Astrocyte (in vitro differentiated cells and primary cell): ENCODE measurements around the gene GNS. TPM values are rescaled to one million over a fixed set of nuclear protein-coding genes. Genes with fewer than 3 reads are reported as not detected.

Experiments
- DNase-seq: peaks from one replicate; pipeline ENCODE4 v3.0.0-alpha.2; 2010; ENCODE audit warnings: low read depth
- FAIRE-seq: peaks from 2 replicates; lab custom pipeline; 2011; peaks lifted over from hg19 to GRCh38; lab: Jason Lieb, UNC
- H2AFZ ChIP-seq: 2 replicates; pipeline ENCODE4 v1.6.0; 2012; ENCODE audit warnings: low read depth, low read length, inconsistent platforms
- H3K27ac ChIP-seq: 2 replicates; pipeline ENCODE4 v1.5.1; 2011; ENCODE audit warnings: low read depth, low read length, inconsistent platforms
- H3K27me3 ChIP-seq: 2 replicates; pipeline ENCODE4 v1.6.0; 2011; ENCODE audit warnings: low read length, inconsistent platforms; ENCODE audit not compliant: insufficient read depth
- H3K36me3 ChIP-seq: 2 replicates; pipeline ENCODE4 v1.5.1; 2011; ENCODE audit warnings: low read length, inconsistent platforms; ENCODE audit not compliant: insufficient read depth
- H3K4me1 ChIP-seq: 2 replicates; pipeline ENCODE4 v1.5.1; 2011; ENCODE audit warnings: low read length, inconsistent platforms; ENCODE audit not compliant: insufficient read depth
- H3K4me2 ChIP-seq: 2 replicates; pipeline ENCODE4 v1.6.0; 2012; ENCODE audit warnings: low read length, inconsistent platforms
- H3K4me3 ChIP-seq: 2 replicates; pipeline ENCODE4 v1.5.1; 2011; ENCODE audit warnings: low read depth, mild to moderate bottlenecking, low read length, inconsistent platforms; ENCODE audit not compliant: insufficient read depth
- H3K79me2 ChIP-seq: 2 replicates; pipeline ENCODE4 v1.6.0; 2012; ENCODE audit warnings: mild to moderate bottlenecking, low read length, inconsistent platforms; ENCODE audit not compliant: insufficient read depth
- H3K9ac ChIP-seq: 2 replicates; pipeline ENCODE4 v1.6.0; 2012; ENCODE audit warnings: mild to moderate bottlenecking, low read length, inconsistent platforms
- H3K9me3 ChIP-seq: 2 replicates; pipeline ENCODE4 v1.5.1; 2012; ENCODE audit warnings: low read depth, mild to moderate bottlenecking, low read length, inconsistent platforms; ENCODE audit not compliant: insufficient read depth
- H4K20me1 ChIP-seq: 2 replicates; pipeline ENCODE4 v1.6.0; 2012; ENCODE audit warnings: low read length, inconsistent platforms; ENCODE audit not compliant: insufficient read depth
- H3K27ac Mint-ChIP-seq: one replicate; pipeline ENCODE4 v1.8.0; 2021; ENCODE audit warnings: mild to moderate bottlenecking, mixed read lengths; ENCODE audit not compliant: unreplicated experiment
- H3K27me3 Mint-ChIP-seq: one replicate; pipeline ENCODE4 v1.8.0; 2021; ENCODE audit warnings: low read depth, mixed read lengths; ENCODE audit not compliant: unreplicated experiment
- H3K36me3 Mint-ChIP-seq: one replicate; pipeline ENCODE4 v1.8.0; 2021; ENCODE audit warnings: low read depth, mixed read lengths; ENCODE audit not compliant: unreplicated experiment
- H3K4me1 Mint-ChIP-seq: one replicate; pipeline ENCODE4 v1.8.0; 2021; ENCODE audit warnings: low read depth, mixed read lengths; ENCODE audit not compliant: unreplicated experiment
- H3K4me3 Mint-ChIP-seq: one replicate; pipeline ENCODE4 v1.8.0; 2021; ENCODE audit warnings: mild to moderate bottlenecking, moderate library complexity, mixed read lengths; ENCODE audit not compliant: unreplicated experiment
- H3K9me3 Mint-ChIP-seq: one replicate; pipeline ENCODE4 v1.8.0; 2021; ENCODE audit warnings: mild to moderate bottlenecking, mixed read lengths; ENCODE audit not compliant: unreplicated experiment
- EZH2 ChIP-seq: IDR thresholded peaks from 2 replicates; pipeline ENCODE4 v1.6.1; 2012; ENCODE audit warnings: mild to moderate bottlenecking, low read length, inconsistent platforms; ENCODE audit not compliant: insufficient read depth
- total RNA-seq: library from RNA; stranded (reverse); gene quantifications from 2 replicates; pipeline ENCODE4 v1.2.1, GENCODE V29; 2021
- TF ChIP-seq, protein P1 (sequence below): IDR thresholded peaks from 2 replicates; pipeline ENCODE4 v1.5.1; 2011; ENCODE audit warnings: low read depth, mild to moderate bottlenecking, inconsistent platforms, low read length, moderate library complexity; ENCODE audit not compliant: insufficient read depth

GNS gene
- total RNA-seq, 1 donor from 2014 or later = 109 TPM

DNA sequence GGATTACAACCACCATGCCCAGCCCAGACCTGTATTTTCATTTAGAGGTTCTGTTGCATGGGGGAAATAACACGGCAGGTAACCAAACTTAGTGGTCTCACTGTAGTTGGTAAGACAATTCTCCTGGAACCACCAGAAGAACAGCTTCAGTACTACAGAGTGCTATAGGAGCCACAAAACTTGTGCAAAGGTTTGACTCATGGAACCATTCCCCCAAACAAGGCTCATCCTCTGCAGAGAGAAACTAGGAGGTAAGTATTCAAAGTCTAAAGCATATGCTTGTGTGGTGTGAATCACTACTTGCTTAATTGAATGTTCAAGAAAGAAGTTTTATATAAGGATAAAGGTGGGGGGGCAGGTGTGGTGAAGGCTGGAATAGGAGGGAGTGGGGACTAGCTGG, 58.7 kb downstream of the GNS start:
- Mint-ChIP-seq H3K4me1 (no peaks in the 10 kb centered on the region), H3K27me3 (no peaks in the 10 kb centered on the region), H3K36me3 (no peaks in the 10 kb centered on the region), H3K4me3 (no peak overlapping the region), H3K9me3 (no peaks in the 10 kb centered on the region), H3K27ac (no peak overlapping the region)
- H3K4me2 ChIP-seq = no peak overlapping the region
- H3K27ac ChIP-seq = no peak overlapping the region
- H4K20me1 ChIP-seq = no peaks in the 10 kb centered on the region
- H3K27me3 ChIP-seq = no peaks in the 10 kb centered on the region
- no peak overlapping the region for H2AFZ ChIP-seq
- no peak for DNase-seq
- no peak overlapping the region for H3K4me3 ChIP-seq
- no peaks in the 10 kb centered on the region for H3K36me3 ChIP-seq
- no peak overlapping the region for H3K9ac ChIP-seq
- H3K9me3 ChIP-seq = no peaks in the 10 kb centered on the region
- no peak for FAIRE-seq
- no peak for TF ChIP-seq EZH2
- TF ChIP-seq, protein P1, sequence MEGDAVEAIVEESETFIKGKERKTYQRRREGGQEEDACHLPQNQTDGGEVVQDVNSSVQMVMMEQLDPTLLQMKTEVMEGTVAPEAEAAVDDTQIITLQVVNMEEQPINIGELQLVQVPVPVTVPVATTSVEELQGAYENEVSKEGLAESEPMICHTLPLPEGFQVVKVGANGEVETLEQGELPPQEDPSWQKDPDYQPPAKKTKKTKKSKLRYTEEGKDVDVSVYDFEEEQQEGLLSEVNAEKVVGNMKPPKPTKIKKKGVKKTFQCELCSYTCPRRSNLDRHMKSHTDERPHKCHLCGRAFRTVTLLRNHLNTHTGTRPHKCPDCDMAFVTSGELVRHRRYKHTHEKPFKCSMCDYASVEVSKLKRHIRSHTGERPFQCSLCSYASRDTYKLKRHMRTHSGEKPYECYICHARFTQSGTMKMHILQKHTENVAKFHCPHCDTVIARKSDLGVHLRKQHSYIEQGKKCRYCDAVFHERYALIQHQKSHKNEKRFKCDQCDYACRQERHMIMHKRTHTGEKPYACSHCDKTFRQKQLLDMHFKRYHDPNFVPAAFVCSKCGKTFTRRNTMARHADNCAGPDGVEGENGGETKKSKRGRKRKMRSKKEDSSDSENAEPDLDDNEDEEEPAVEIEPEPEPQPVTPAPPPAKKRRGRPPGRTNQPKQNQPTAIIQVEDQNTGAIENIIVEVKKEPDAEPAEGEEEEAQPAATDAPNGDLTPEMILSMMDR = no peak
- no peaks in the 10 kb centered on the region for H3K4me1 ChIP-seq
- H3K79me2 ChIP-seq = no peaks in the 10 kb centered on the region

DNA sequence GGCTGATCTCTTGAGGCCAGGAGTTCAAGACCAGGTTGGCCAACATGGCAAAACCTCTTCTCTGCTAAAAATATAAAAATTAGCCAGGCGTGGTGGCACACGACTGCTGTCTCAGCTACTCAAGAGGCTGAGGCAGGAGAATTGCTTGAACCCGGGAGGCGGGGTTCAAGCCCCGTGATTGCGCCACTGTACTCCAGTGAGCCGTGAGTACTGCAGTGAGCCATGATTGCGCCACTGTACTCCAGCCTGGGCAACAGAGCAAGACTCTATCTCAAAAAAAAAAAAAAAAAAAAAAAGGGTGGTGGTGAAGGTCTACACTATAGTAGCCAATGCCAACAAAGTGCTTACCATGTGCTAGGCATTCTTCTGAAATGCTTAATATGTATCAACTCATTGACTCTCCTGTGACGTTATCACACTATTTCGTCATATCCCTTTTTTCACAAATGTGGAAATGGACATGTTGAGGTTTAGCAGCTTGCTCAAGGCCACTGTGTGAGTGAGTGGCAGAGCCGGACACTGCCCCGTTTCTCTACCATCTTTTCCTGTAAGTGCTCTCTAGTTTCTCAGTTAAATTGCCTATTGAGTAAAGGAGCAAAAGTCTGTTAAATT, 59.6 kb downstream of the GNS start:
- no peaks in the 10 kb centered on the region for H3K27me3 Mint-ChIP-seq
- Histone ChIP-seq H3K4me3 (no peak overlapping the region), H4K20me1 (no peaks in the 10 kb centered on the region), H3K4me2 (no peak overlapping the region), H3K9me3 (no peaks in the 10 kb centered on the region), H3K4me1 (no peaks in the 10 kb centered on the region), H3K27ac (no peak overlapping the region), H2AFZ (no peak overlapping the region), H3K79me2 (no peaks in the 10 kb centered on the region), H3K9ac (no peak overlapping the region), H3K27me3 (no peaks in the 10 kb centered on the region), H3K36me3 (no peaks in the 10 kb centered on the region)
- DNase-seq (no peak), FAIRE-seq (no peak)
- H3K4me3 Mint-ChIP-seq = no peak overlapping the region
- H3K27ac Mint-ChIP-seq = no peak overlapping the region
- no peaks in the 10 kb centered on the region for H3K4me1 Mint-ChIP-seq
- no peaks in the 10 kb centered on the region for H3K9me3 Mint-ChIP-seq
- no peaks in the 10 kb centered on the region for H3K36me3 Mint-ChIP-seq
- TF ChIP-seq EZH2 = no peak
- TF ChIP-seq, protein P1 = no peak

DNA sequence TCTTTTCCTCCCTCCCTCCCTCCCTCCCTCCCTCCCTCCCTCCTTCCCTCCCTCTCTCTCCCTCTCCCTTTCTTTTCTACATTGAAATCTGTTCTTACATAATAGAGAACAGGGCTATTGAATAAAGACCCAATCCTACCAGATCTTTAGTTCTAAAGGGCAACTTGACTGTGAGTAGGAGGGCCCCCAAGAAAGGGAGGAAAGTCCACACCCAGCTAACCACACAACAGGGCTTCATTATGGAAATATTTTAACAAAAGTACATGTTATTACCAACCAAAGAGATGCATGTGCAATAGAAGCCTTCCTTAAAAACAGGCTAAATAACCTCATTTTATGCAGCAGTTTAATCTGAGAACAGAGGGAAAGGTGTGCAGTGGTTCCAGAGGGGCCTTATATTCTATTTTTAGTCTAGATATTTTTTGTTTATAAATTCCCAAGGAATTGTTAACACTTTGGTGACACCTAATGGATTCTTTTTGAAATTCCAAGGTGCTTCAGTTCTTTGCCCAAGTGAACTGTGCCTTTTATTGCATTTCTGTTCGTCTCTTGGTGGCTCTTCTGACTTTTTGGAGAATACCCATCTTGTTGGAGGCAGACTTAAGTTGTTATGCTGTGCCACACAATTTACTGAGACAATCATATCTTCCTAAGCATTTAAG, 63.0 kb downstream of the GNS start:
- TF ChIP-seq, protein P1 = peak; percentile 38
- TF ChIP-seq EZH2 = no peak
- no peaks in the 10 kb centered on the region for H3K9me3 ChIP-seq
- H3K4me1 ChIP-seq = no peaks in the 10 kb centered on the region
- H3K27ac ChIP-seq = no peak overlapping the region
- Mint-ChIP-seq H3K27ac (no peak overlapping the region), H3K9me3 (no peaks in the 10 kb centered on the region), H3K4me3 (no peak overlapping the region), H3K4me1 (peaks cover 8% of the 10 kb centered on the region), H3K36me3 (no peaks in the 10 kb centered on the region), H3K27me3 (no peaks in the 10 kb centered on the region)
- FAIRE-seq (no peak), DNase-seq (no peak)
- H3K36me3 ChIP-seq = no peaks in the 10 kb centered on the region
- H2AFZ ChIP-seq = no peak overlapping the region
- no peak overlapping the region for H3K4me2 ChIP-seq
- H3K27me3 ChIP-seq = no peaks in the 10 kb centered on the region
- H4K20me1 ChIP-seq = no peaks in the 10 kb centered on the region
- no peak overlapping the region for H3K4me3 ChIP-seq
- no peaks in the 10 kb centered on the region for H3K79me2 ChIP-seq
- H3K9ac ChIP-seq = no peak overlapping the region
